Panc1 (cell line): ENCODE data around the gene CGNL1. TPM values are rescaled to one million over a fixed set of nuclear protein-coding genes. Genes with fewer than 3 reads are reported as not detected.

ENCODE experiments used
- ATAC-seq: fragments of 200-7000 bp; cut with Tn5 transposase; 2 replicates; pipeline ENCODE4 v1.9.1; 2020; ENCODE audit warnings: mild to moderate bottlenecking, moderate library complexity
- BruUV-seq: library from RNA; stranded (reverse); fragments of 400-500 nt; replicated peaks from 2 replicates; lab custom pipeline; 2021; lab: Mats Ljungman, UMichigan
- CTCF ChIA-PET: fragments of 300-600 bp; sonication (Branson Sonifier 250); formaldehyde crosslinking; loops from one replicate; lab custom pipeline; 2022; ENCODE audit warnings: antibody characterized with exemption; lab: Charles Lee
- POLR2A ChIA-PET: fragments of 300-600 bp; sonication (Branson Sonifier 250); formaldehyde crosslinking; loops from one replicate; lab custom pipeline; 2022; ENCODE audit warnings: antibody characterized with exemption; lab: Charles Lee
- DNase-seq: peaks from one replicate; pipeline ENCODE4 v3.0.0-alpha.2; 2010; ENCODE audit warnings: low read depth, low spot score
- H3K27ac ChIP-seq: 2 replicates; pipeline ENCODE4 v1.5.1; 2011; ENCODE audit warnings: mild to moderate bottlenecking, low read length, inconsistent platforms
- H3K27me3 ChIP-seq: fragments of 200-500 bp; sonication (Bioruptor generic); 2 replicates; pipeline ENCODE4 v1.6.0; 2014; ENCODE audit warnings: low read length, inconsistent platforms; ENCODE audit not compliant: control insufficient read depth, insufficient read depth
- H3K36me3 ChIP-seq: fragments of 200-500 bp; sonication (Bioruptor generic); 2 replicates; pipeline ENCODE4 v1.5.1; 2014; ENCODE audit warnings: inconsistent platforms, mild to moderate bottlenecking, low read length, moderate library complexity; ENCODE audit not compliant: control insufficient read depth, insufficient read depth
- H3K4me1 ChIP-seq: 2 replicates; pipeline ENCODE4 v1.5.1; 2011; ENCODE audit warnings: inconsistent platforms, mild to moderate bottlenecking, low read length, moderate library complexity; ENCODE audit not compliant: control insufficient read depth, insufficient read depth
- H3K4me3 ChIP-seq, 2 experiments: 2 replicates each; pipeline ENCODE4 v1.5.1; 2011 to 2012; ENCODE audit warnings: low read depth in 2 of 2, low read length in 2 of 2, mild to moderate bottlenecking in 2 of 2, inconsistent platforms in 1 of 2, moderate library complexity in 1 of 2
- H3K9me3 ChIP-seq: fragments of 200-500 bp; sonication (Bioruptor generic); 2 replicates; pipeline ENCODE4 v1.5.1; 2014; ENCODE audit warnings: low read depth, mild to moderate bottlenecking, inconsistent platforms, low read length, moderate library complexity; ENCODE audit not compliant: control insufficient read depth, insufficient read depth
- CTCF ChIP-seq: fragments of 450-650 bp; IDR thresholded peaks from 2 replicates; pipeline ENCODE4 v1.5.1; 2017; ENCODE audit warnings: mild to moderate bottlenecking
- POLR2AphosphoS5 ChIP-seq: IDR thresholded peaks from 2 replicates; pipeline ENCODE4 v1.6.1; 2012; ENCODE audit warnings: mild to moderate bottlenecking, low read depth, low read length, moderate library complexity
- REST ChIP-seq, 2 experiments: IDR thresholded peaks; 2 replicates each; pipeline ENCODE4 v1.6.1; 2011 to 2012; ENCODE audit warnings: low read depth in 2 of 2, control low read depth in 1 of 2, low read length in 1 of 2, mild to moderate bottlenecking in 1 of 2, moderate library complexity in 1 of 2; ENCODE audit not compliant: insufficient read depth in 1 of 2
- SIN3A ChIP-seq: IDR thresholded peaks from 2 replicates; pipeline ENCODE4 v1.6.1; 2012; ENCODE audit warnings: low read depth, mild to moderate bottlenecking, low read length, moderate library complexity, borderline replicate concordance; ENCODE audit not compliant: insufficient read depth
- TCF7L2 ChIP-seq: IDR thresholded peaks from 2 replicates; pipeline ENCODE4 v1.6.1; 2011; ENCODE audit warnings: mild to moderate bottlenecking, low read depth, low read length, inconsistent platforms
- in situ Hi-C: cut with HindIII; loops from 2 replicates; pipeline ENCODE4 v1.10.0; 2016; ENCODE audit warnings: low sequenced_read_pairs, low pct_unique_long_range_greater_than_20kb
- intact Hi-C: fragments of 100-400 bp; cut with micrococcal nuclease; formaldehyde crosslinking; loops from one replicate; pipeline ENCODE4 v1.10.0; 2022; ENCODE audit not compliant: unreplicated experiment
- total RNA-seq: library from RNA; stranded (reverse); gene quantifications from one replicate; pipeline ENCODE4 v1.2.1, GENCODE V29; 2021; ENCODE audit not compliant: unreplicated experiment

CGNL1 gene
- total RNA-seq, 1 experiment from 2014 or later: 3.5 TPM

GRCh38 chr15:57370929-57371328 is 5.4 kb upstream of the CGNL1 start:
- no peaks in the 10 kb centered on the region for H3K4me1 ChIP-seq
- DNase-seq (no peak), ATAC-seq (no peak)
- H3K36me3 ChIP-seq: no peaks in the 10 kb centered on the region
- H3K9me3 ChIP-seq: no peaks in the 10 kb centered on the region
- ChIA-PET POLR2A (no interaction called here), CTCF (no interaction called here)
- intact Hi-C loops (no loop called here), in situ Hi-C loops (no loop called here)
- H3K27me3 ChIP-seq: peaks cover 3% of the 10 kb centered on the region; the same call in 1 of the 2 replicates
- H3K27ac ChIP-seq: no peak overlapping the region
- H3K4me3 ChIP-seq: no peak overlapping the region
- no peak for TF ChIP-seq POLR2AphosphoS5
- TF ChIP-seq SIN3A: no peak
- no peak for TF ChIP-seq TCF7L2
- no peak for TF ChIP-seq REST (IDR thresholded peaks at IDR 0.05; ENCODE audit: insufficient read depth in 1 of 2, low read depth in 2 of 2, low read length in 1 of 2)
- TF ChIP-seq CTCF: no peak
- BruUV-seq: no TSS peak

- DNase-seq (no peak), ATAC-seq (no peak)
- ChIA-PET CTCF (no interaction called here), POLR2A (no interaction called here)
- Histone ChIP-seq H3K9me3 (no peaks in the 10 kb centered on the region), H3K27ac (no peak overlapping the region), H3K4me1 (peaks cover 6% of the 10 kb centered on the region; the same call in 1 of the 2 replicates), H3K27me3 (peaks cover 16% of the 10 kb centered on the region), H3K4me3 (no peak overlapping the region), H3K36me3 (no peaks in the 10 kb centered on the region)
- no TSS peak for BruUV-seq
- intact Hi-C loops (no loop called here), in situ Hi-C loops (no loop called here)
- TF ChIP-seq SIN3A (no peak), TCF7L2 (no peak), REST (IDR thresholded peaks at IDR 0.05; ENCODE audit: insufficient read depth in 1 of 2, low read depth in 2 of 2, low read length in 1 of 2) (no peak), POLR2AphosphoS5 (no peak), CTCF (no peak)
Observed at GRCh38 chr15:57373251-57373881, 2.9 kb upstream of the CGNL1 start.
